Stimulated activated CD4-positive, alpha-beta T cell treated with anti-CD3 and anti-CD28 coated beads, Interleukin-15, amount 100 ng/mL, for 24 hours (primary cell): ENCODE results near the gene USP10.

Source experiments
- DNase-seq: peaks from one replicate; pipeline ENCODE4 v3.0.0-alpha.2; 2020

The USP10 gene

GRCh38 chr16:84699712-84700445 is at the start of gene USP10:
Gene USP10, plus strand, starts transcription at chr16:84700000. Its CDS starts 91 bp downstream, at chr16:84700091.
- DNase-seq: peak; percentile 86

- DNase-seq: no peak
These were observed 49.5 kb upstream of the USP10 start for GRCh38 chr16:84650062-84650991.

GRCh38 chr16:84652566-84652965 is 47.2 kb upstream of the USP10 start:
- no peak for DNase-seq

GRCh38 chr16:84654238-84654637 is 45.6 kb upstream of the USP10 start:
- DNase-seq: no peak

GRCh38 chr16:84654998-84655397 is 44.8 kb upstream of the USP10 start:
- no peak for DNase-seq

- DNase-seq: no peak
These were observed 43.2 kb upstream of the USP10 start for GRCh38 chr16:84656649-84657048.

GRCh38 chr16:84657229-84657837 is 42.5 kb upstream of the USP10 start:
- no peak for DNase-seq

- DNase-seq: no peak
These were observed 41.1 kb upstream of the USP10 start for GRCh38 chr16:84658690-84659089.

GRCh38 chr16:84659656-84660300 is 40.0 kb upstream of the USP10 start:
- DNase-seq: no peak

- no peak for DNase-seq
These were observed 38.8 kb upstream of the USP10 start for GRCh38 chr16:84660973-84661372.

- no peak for DNase-seq
These were observed 38.3 kb upstream of the USP10 start for GRCh38 chr16:84661418-84662060.

- no peak for DNase-seq
These were observed 37.3 kb upstream of the USP10 start for GRCh38 chr16:84662471-84662870.

GRCh38 chr16:84663433-84664101 is 36.2 kb upstream of the USP10 start:
- no peak for DNase-seq

- DNase-seq: no peak
These were observed 34.4 kb upstream of the USP10 start for GRCh38 chr16:84665359-84665758.

- DNase-seq: no peak
These were observed 34.0 kb upstream of the USP10 start for GRCh38 chr16:84665843-84666242.

- DNase-seq: no peak
These were observed 32.0 kb upstream of the USP10 start for GRCh38 chr16:84667600-84668309.

- no peak for DNase-seq
These were observed 29.7 kb upstream of the USP10 start for GRCh38 chr16:84670063-84670462.

GRCh38 chr16:84672276-84673202 is 27.3 kb upstream of the USP10 start:
- DNase-seq: peak; percentile 89

- no peak for DNase-seq
These were observed 26.6 kb upstream of the USP10 start for GRCh38 chr16:84673203-84673535.

GRCh38 chr16:84673561-84673960 is 26.2 kb upstream of the USP10 start:
- no peak for DNase-seq
